SJSA1 (cell line): ENCODE data around the gene EHMT1. TPM values are rescaled to one million over a fixed set of nuclear protein-coding genes. Genes with fewer than 3 reads are reported as not detected.

Experiments
- DNase-seq, 2 experiments: peaks; one replicate each; pipeline ENCODE4 v3.0.0-alpha.2; 2015 to 2020; ENCODE audit warnings: low spot score in 2 of 2, low read depth in 1 of 2
- H3K27ac ChIP-seq: fragments of 250-450 bp; sonication (Bioruptor Pico); 2 replicates; pipeline ENCODE4 v1.5.1; 2020; ENCODE audit warnings: mild to moderate bottlenecking, moderate library complexity
- H3K27me3 ChIP-seq: fragments of 250-450 bp; sonication (Bioruptor Pico); replicated peaks from 2 replicates; pipeline ENCODE4 v1.5.1; 2020; ENCODE audit warnings: mild to moderate bottlenecking, moderate library complexity
- H3K36me3 ChIP-seq: fragments of 250-450 bp; sonication (Bioruptor Pico); 2 replicates; pipeline ENCODE4 v1.5.1; 2020; ENCODE audit warnings: mild to moderate bottlenecking
- H3K4me1 ChIP-seq: fragments of 250-450 bp; sonication (Bioruptor Pico); replicated peaks from 2 replicates; pipeline ENCODE4 v1.6.1; 2021; ENCODE audit warnings: mild to moderate bottlenecking
- H3K4me3 ChIP-seq: fragments of 250-450 bp; sonication (Bioruptor Pico); 2 replicates; pipeline ENCODE4 v1.5.1; 2020; ENCODE audit warnings: mild to moderate bottlenecking
- H3K9me3 ChIP-seq: fragments of 250-450 bp; sonication (Bioruptor Pico); replicated peaks from 2 replicates; pipeline ENCODE4 v1.5.1; 2020; ENCODE audit warnings: mild to moderate bottlenecking
- total RNA-seq: library from RNA; depleted of rRNA; stranded (reverse); fragments of >200 nt; shearing (Covaris generic); gene quantifications from 2 replicates; pipeline ENCODE4 v1.2.3, GENCODE V29; 2014

The EHMT1 gene
- total RNA-seq, 1 experiment from 2014 or later, result 32.0 TPM

- Histone ChIP-seq H3K36me3 (peaks cover under 1% of the 10 kb centered on the region; the same call in 1 of the 2 replicates), H3K4me1 (no peaks in the 10 kb centered on the region), H3K27ac (no peak overlapping the region), H3K27me3 (no peaks in the 10 kb centered on the region), H3K9me3 (no peaks in the 10 kb centered on the region), H3K4me3 (no peak overlapping the region)
- no peak for DNase-seq
Measured at GRCh38 chr9:137638680-137639079, 19.9 kb downstream of the EHMT1 start.

GRCh38 chr9:137639303-137640051 lies 20.7 kb downstream of the EHMT1 start:
- no peak for DNase-seq
- H3K9me3 ChIP-seq, result no peaks in the 10 kb centered on the region
- H3K27ac ChIP-seq, result no peak overlapping the region

GRCh38 chr9:137640862-137641261 lies 22.1 kb downstream of the EHMT1 start:
- no peak for DNase-seq
- no peaks in the 10 kb centered on the region for H3K9me3 ChIP-seq
- H3K27me3 ChIP-seq, result no peaks in the 10 kb centered on the region
- no peak overlapping the region for H3K4me3 ChIP-seq
- H3K36me3 ChIP-seq, result peaks cover 4% of the 10 kb centered on the region; the same call in 1 of the 2 replicates
- H3K4me1 ChIP-seq, result no peaks in the 10 kb centered on the region
- no peak overlapping the region for H3K27ac ChIP-seq

More at GRCh38 chr9:137639303-137640051, 20.7 kb downstream of the EHMT1 start:
- H3K4me1 ChIP-seq, result no peaks in the 10 kb centered on the region
- no peaks in the 10 kb centered on the region for H3K27me3 ChIP-seq
- H3K36me3 ChIP-seq, result peaks cover 4% of the 10 kb centered on the region; the same call in 1 of the 2 replicates
- H3K4me3 ChIP-seq, result no peak overlapping the region

GRCh38 chr9:137642118-137642601 lies 23.4 kb downstream of the EHMT1 start:
- H3K4me3 ChIP-seq, result no peak overlapping the region
- H3K4me1 ChIP-seq, result no peaks in the 10 kb centered on the region
- no peaks in the 10 kb centered on the region for H3K27me3 ChIP-seq
- DNase-seq, result no peak
- no peaks in the 10 kb centered on the region for H3K9me3 ChIP-seq
- no peak overlapping the region for H3K27ac ChIP-seq
- peaks cover 4% of the 10 kb centered on the region; the same call in 1 of the 2 replicates for H3K36me3 ChIP-seq

- H3K4me3 ChIP-seq, result no peak overlapping the region
- peaks cover 4% of the 10 kb centered on the region; the same call in 1 of the 2 replicates for H3K36me3 ChIP-seq
- no peaks in the 10 kb centered on the region for H3K27me3 ChIP-seq
- no peaks in the 10 kb centered on the region for H3K4me1 ChIP-seq
- DNase-seq, result no peak
- no peak overlapping the region for H3K27ac ChIP-seq
- H3K9me3 ChIP-seq, result no peaks in the 10 kb centered on the region
Measured at GRCh38 chr9:137642892-137643291, 24.1 kb downstream of the EHMT1 start.

GRCh38 chr9:137643921-137644320 lies 25.1 kb downstream of the EHMT1 start:
- Histone ChIP-seq H3K36me3 (peaks cover 4% of the 10 kb centered on the region; the same call in 1 of the 2 replicates), H3K27ac (no peak overlapping the region), H3K27me3 (no peaks in the 10 kb centered on the region), H3K9me3 (no peaks in the 10 kb centered on the region), H3K4me3 (no peak overlapping the region), H3K4me1 (no peaks in the 10 kb centered on the region)
- DNase-seq, result no peak

- no peak for DNase-seq
- Histone ChIP-seq H3K27ac (no peak overlapping the region), H3K9me3 (no peaks in the 10 kb centered on the region), H3K4me1 (no peaks in the 10 kb centered on the region), H3K36me3 (peaks cover 4% of the 10 kb centered on the region; the same call in 1 of the 2 replicates), H3K27me3 (no peaks in the 10 kb centered on the region), H3K4me3 (no peak overlapping the region)
Measured at GRCh38 chr9:137645211-137645610, 26.4 kb downstream of the EHMT1 start.

- H3K36me3 ChIP-seq, result peaks cover 8% of the 10 kb centered on the region
- no peak overlapping the region for H3K4me3 ChIP-seq
- DNase-seq, result no peak
- H3K27me3 ChIP-seq, result no peaks in the 10 kb centered on the region
- H3K27ac ChIP-seq, result no peak overlapping the region
- no peaks in the 10 kb centered on the region for H3K9me3 ChIP-seq
- no peaks in the 10 kb centered on the region for H3K4me1 ChIP-seq
Measured at GRCh38 chr9:137646341-137646740, 27.5 kb downstream of the EHMT1 start.

- Histone ChIP-seq H3K36me3 (peaks cover 14% of the 10 kb centered on the region), H3K27ac (no peak overlapping the region), H3K27me3 (no peaks in the 10 kb centered on the region), H3K9me3 (no peaks in the 10 kb centered on the region), H3K4me3 (no peak overlapping the region), H3K4me1 (no peaks in the 10 kb centered on the region)
- DNase-seq, result no peak
Measured at GRCh38 chr9:137647096-137647714, 28.4 kb downstream of the EHMT1 start.

GRCh38 chr9:137648396-137648795 lies 29.6 kb downstream of the EHMT1 start:
- no peak overlapping the region for H3K4me3 ChIP-seq
- no peak for DNase-seq
- H3K36me3 ChIP-seq, result peaks cover 14% of the 10 kb centered on the region

GRCh38 chr9:137649553-137649952 lies 30.7 kb downstream of the EHMT1 start:
- H3K9me3 ChIP-seq, result no peaks in the 10 kb centered on the region
- H3K4me3 ChIP-seq, result no peak overlapping the region
- DNase-seq, result no peak

More at GRCh38 chr9:137648396-137648795, 29.6 kb downstream of the EHMT1 start:
- H3K27me3 ChIP-seq, result no peaks in the 10 kb centered on the region
- no peaks in the 10 kb centered on the region for H3K4me1 ChIP-seq
- H3K9me3 ChIP-seq, result no peaks in the 10 kb centered on the region
- H3K27ac ChIP-seq, result no peak overlapping the region

GRCh38 chr9:137650259-137650658 lies 31.5 kb downstream of the EHMT1 start:
- Histone ChIP-seq H3K27ac (no peak overlapping the region), H3K27me3 (no peaks in the 10 kb centered on the region), H3K4me3 (no peak overlapping the region), H3K9me3 (no peaks in the 10 kb centered on the region), H3K36me3 (peaks cover 11% of the 10 kb centered on the region), H3K4me1 (no peaks in the 10 kb centered on the region)
- no peak for DNase-seq

More at GRCh38 chr9:137649553-137649952, 30.7 kb downstream of the EHMT1 start:
- H3K36me3 ChIP-seq, result peaks cover 11% of the 10 kb centered on the region
- no peaks in the 10 kb centered on the region for H3K4me1 ChIP-seq
- no peaks in the 10 kb centered on the region for H3K27me3 ChIP-seq
- H3K27ac ChIP-seq, result no peak overlapping the region

- H3K9me3 ChIP-seq, result no peaks in the 10 kb centered on the region
- no peak overlapping the region for H3K27ac ChIP-seq
- peaks cover 11% of the 10 kb centered on the region for H3K36me3 ChIP-seq
- no peaks in the 10 kb centered on the region for H3K4me1 ChIP-seq
- no peak overlapping the region for H3K4me3 ChIP-seq
- no peak for DNase-seq
- H3K27me3 ChIP-seq, result no peaks in the 10 kb centered on the region
Measured at GRCh38 chr9:137650779-137651178, 32.0 kb downstream of the EHMT1 start.

- no peak overlapping the region for H3K4me3 ChIP-seq
- no peaks in the 10 kb centered on the region for H3K4me1 ChIP-seq
- no peaks in the 10 kb centered on the region for H3K27me3 ChIP-seq
- H3K9me3 ChIP-seq, result no peaks in the 10 kb centered on the region
- peaks cover 5% of the 10 kb centered on the region; the same call in 1 of the 2 replicates for H3K36me3 ChIP-seq
- no peak for DNase-seq
- no peak overlapping the region for H3K27ac ChIP-seq
Measured at GRCh38 chr9:137656416-137656815, 37.6 kb downstream of the EHMT1 start.
